Natural killer cell (primary cell): Measurements from ENCODE around the gene DMAC2L. TPM values are rescaled to one million over a fixed set of nuclear protein-coding genes. Genes with fewer than 3 reads are reported as not detected.

Source experiments
- ATAC-seq, 3 donors: fragments of 150-1000 bp in 2 of 3; fragments of 200-7000 bp in 1 of 3; cut with Tn5 transposase; 1 replicate in 1 of 3; 2 replicates in 2 of 3; pipeline ENCODE4 v1.10.0; 2021; ENCODE audit warnings: mild to moderate bottlenecking in 2 of 3, moderate library complexity in 2 of 3
- DNase-seq, 2 donors: peaks; one replicate each; pipeline versions ENCODE4 v3.0.0 to v3.0.0-alpha.2; 2013 to 2021; ENCODE audit warnings: mixed read lengths in 1 of 2
- H3K27ac ChIP-seq: one replicate; pipeline ENCODE4 v1.5.1; 2013; ENCODE audit warnings: mild to moderate bottlenecking, low read length
- H3K27me3 ChIP-seq: one replicate; pipeline ENCODE4 v1.6.1; 2013; ENCODE audit warnings: low read length; ENCODE audit not compliant: control insufficient read depth, insufficient read depth
- H3K36me3 ChIP-seq: one replicate; pipeline ENCODE4 v1.6.1; 2013; ENCODE audit warnings: low read length; ENCODE audit not compliant: control insufficient read depth, insufficient read depth
- H3K4me1 ChIP-seq: one replicate; pipeline ENCODE4 v1.6.1; 2013; ENCODE audit warnings: low read length; ENCODE audit not compliant: control insufficient read depth, insufficient read depth
- H3K4me3 ChIP-seq: one replicate; pipeline ENCODE4 v1.5.1; 2013; ENCODE audit warnings: low read length
- H3K9me3 ChIP-seq: one replicate; pipeline ENCODE4 v1.6.1; 2013; ENCODE audit warnings: low read length; ENCODE audit not compliant: control insufficient read depth, insufficient read depth
- H3K27ac Mint-ChIP-seq, 2 donors: one replicate each; pipeline ENCODE4 v1.8.0; 2022; ENCODE audit warnings: mild to moderate bottlenecking in 2 of 2, mixed read lengths in 2 of 2, moderate library complexity in 1 of 2
- H3K27me3 Mint-ChIP-seq, 2 donors: one replicate each; pipeline ENCODE4 v1.8.0; 2022; ENCODE audit warnings: low read depth in 2 of 2, mixed read lengths in 2 of 2
- H3K36me3 Mint-ChIP-seq: one replicate; pipeline ENCODE4 v1.8.0; 2022; ENCODE audit warnings: mixed read lengths
- H3K4me1 Mint-ChIP-seq, 2 donors: one replicate each; pipeline ENCODE4 v1.8.0; 2022; ENCODE audit warnings: mixed read lengths in 2 of 2
- H3K4me3 Mint-ChIP-seq: one replicate; pipeline ENCODE4 v1.8.0; 2022; ENCODE audit warnings: mild to moderate bottlenecking, moderate library complexity, mixed read lengths
- H3K9me3 Mint-ChIP-seq, 2 donors: one replicate each; pipeline ENCODE4 v1.8.0; 2022; ENCODE audit warnings: mixed read lengths in 2 of 2
- CTCF ChIP-seq: fragments of 200-600 bp; IDR thresholded peaks from one replicate; pipeline ENCODE4 v1.8.0; 2022; ENCODE audit warnings: antibody characterized with exemption
- WGBS: methylation state at CpG from one replicate; pipeline ENCODE4 v1.1.7; 2013; ENCODE audit warnings: missing lambda C conversion rate; ENCODE audit not compliant: insufficient coverage; 5-methylcytosine and 5-hydroxymethylcytosine counted together
- intact Hi-C: fragments of 100-400 bp; cut with micrococcal nuclease; formaldehyde crosslinking; loops from one replicate; pipeline ENCODE4 v1.14.2; 2022
- total RNA-seq, 4 donors: library from RNA; stranded (reverse); fragments of 120-200 nt in 1 of 4; gene quantifications; one replicate each; pipeline versions ENCODE4 v1.2.3 to v1.2.4, GENCODE V29; 2013 to 2022

Gene DMAC2L
- total RNA-seq, 3 donors from 2014 or later (not counting 1 experiment from before 2014, with no cell fraction given): 24.7 to 28.7 (median 25.0) TPM

- H3K4me3 Mint-ChIP-seq: no peak overlapping the region
- 100% methylated on average over 3 of the region's 5 CpGs for WGBS
- no peaks in the 10 kb centered on the region for H3K36me3 Mint-ChIP-seq
- no peak for TF ChIP-seq CTCF
- ATAC-seq (no peak), DNase-seq (no peak)
- no peaks in the 10 kb centered on the region for H3K4me1 ChIP-seq
- H3K27me3 Mint-ChIP-seq: no peaks in the 10 kb centered on the region
- no peaks in the 10 kb centered on the region for H3K9me3 Mint-ChIP-seq
- H3K27ac ChIP-seq: no peak overlapping the region
- no peaks in the 10 kb centered on the region for H3K9me3 ChIP-seq
- H3K4me1 Mint-ChIP-seq: no peaks in the 10 kb centered on the region
- H3K27me3 ChIP-seq: no peaks in the 10 kb centered on the region
- H3K36me3 ChIP-seq: no peaks in the 10 kb centered on the region
- H3K4me3 ChIP-seq: no peak overlapping the region
- intact Hi-C loops: no loop called here
- H3K27ac Mint-ChIP-seq: no peak overlapping the region
These were observed 24.0 kb upstream of the DMAC2L start for GRCh38 chr14:50288146-50288545.

GRCh38 chr14:50290306-50290705 is 21.8 kb upstream of the DMAC2L start:
- ATAC-seq (no peak), DNase-seq (no peak)
- Histone ChIP-seq H3K27ac (no peak overlapping the region), H3K4me3 (no peak overlapping the region), H3K4me1 (no peaks in the 10 kb centered on the region), H3K27me3 (no peaks in the 10 kb centered on the region), H3K36me3 (no peaks in the 10 kb centered on the region), H3K9me3 (no peaks in the 10 kb centered on the region)
- Mint-ChIP-seq H3K4me1 (no peaks in the 10 kb centered on the region), H3K9me3 (no peaks in the 10 kb centered on the region), H3K27me3 (no peaks in the 10 kb centered on the region), H3K27ac (no peak overlapping the region), H3K36me3 (no peaks in the 10 kb centered on the region), H3K4me3 (no peak overlapping the region)
- TF ChIP-seq CTCF: no peak
- 86% methylated on average over 5 of the region's 5 CpGs for WGBS
- intact Hi-C loops: no loop called here

GRCh38 chr14:50299585-50299984 is 12.5 kb upstream of the DMAC2L start:
- H3K9me3 ChIP-seq: no peaks in the 10 kb centered on the region
- H3K4me3 Mint-ChIP-seq: no peak overlapping the region

More at GRCh38 chr14:50299585-50299984, 12.5 kb upstream of the DMAC2L start:
- Histone ChIP-seq H3K4me1 (no peaks in the 10 kb centered on the region), H3K27me3 (no peaks in the 10 kb centered on the region), H3K36me3 (no peaks in the 10 kb centered on the region), H3K4me3 (no peak overlapping the region), H3K27ac (no peak overlapping the region)
- intact Hi-C loops: no loop called here
- no peak for TF ChIP-seq CTCF
- ATAC-seq (no peak), DNase-seq (no peak)
- Mint-ChIP-seq H3K4me1 (peaks cover 0 to 7% of the 10 kb centered on the region in 2 donors), H3K27me3 (no peaks in the 10 kb centered on the region), H3K36me3 (no peaks in the 10 kb centered on the region), H3K27ac (no peak overlapping the region), H3K9me3 (no peaks in the 10 kb centered on the region)
- WGBS: 90% methylated on average over 2 of the region's 2 CpGs
